DOHH2 (cell line): ENCODE data around the gene IQSEC1.
A peak's percentile ranks its signal among the peaks of the same experiment; 100 is the strongest.

Source experiments
- H3F3A ChIP-seq: fragments of 200-600 bp; sonication (generic), shearing (Covaris generic); 2 replicates; pipeline ENCODE4 v1.6.0; 2016; ENCODE audit warnings: antibody characterized with exemption, mild to moderate bottlenecking; ENCODE audit not compliant: control insufficient read depth, insufficient read depth
- H3K27ac ChIP-seq: fragments of 200-600 bp; sonication (generic); 2 replicates; pipeline ENCODE4 v1.5.1; 2014; ENCODE audit warnings: low read depth, mild to moderate bottlenecking, low read length, moderate library complexity
- H3K27me3 ChIP-seq: fragments of 200-600 bp; sonication (generic); 2 replicates; pipeline ENCODE4 v1.6.1; 2014; ENCODE audit warnings: mild to moderate bottlenecking, low read length, mixed read lengths; ENCODE audit not compliant: control insufficient read depth
- H3K36me3 ChIP-seq: fragments of 200-600 bp; sonication (generic); 2 replicates; pipeline ENCODE4 v1.6.1; 2014; ENCODE audit warnings: mild to moderate bottlenecking, low read length, moderate library complexity, mixed read lengths; ENCODE audit not compliant: control insufficient read depth
- H3K4me1 ChIP-seq: fragments of 200-600 bp; sonication (generic); 2 replicates; pipeline ENCODE4 v1.6.1; 2014; ENCODE audit warnings: mild to moderate bottlenecking, low read length, mixed read lengths; ENCODE audit not compliant: control insufficient read depth
- H3K4me2 ChIP-seq: fragments of 200-600 bp; sonication (generic); 2 replicates; pipeline ENCODE4 v1.6.0; 2014; ENCODE audit warnings: mild to moderate bottlenecking, low read length, moderate library complexity
- H3K4me3 ChIP-seq: fragments of 200-600 bp; sonication (generic); 2 replicates; pipeline ENCODE4 v1.5.1; 2014; ENCODE audit warnings: mild to moderate bottlenecking, low read length, mixed read lengths
- H3K79me2 ChIP-seq: fragments of 200-600 bp; sonication (generic); 2 replicates; pipeline ENCODE4 v1.6.1; 2014; ENCODE audit warnings: mild to moderate bottlenecking, low read length, mixed read lengths; ENCODE audit not compliant: control insufficient read depth
- H3K9me2 ChIP-seq: fragments of 200-600 bp; sonication (generic); replicated peaks from 2 replicates; pipeline ENCODE4 v1.6.1; 2014; ENCODE audit warnings: mild to moderate bottlenecking, low read length, mixed read lengths; ENCODE audit not compliant: control insufficient read depth
- H3K9me3 ChIP-seq: fragments of 200-600 bp; sonication (generic); 2 replicates; pipeline ENCODE4 v1.6.1; 2014; ENCODE audit warnings: antibody characterized with exemption, low read length, mixed read lengths; ENCODE audit not compliant: control insufficient read depth, insufficient read depth
- H4K20me1 ChIP-seq: fragments of 200-600 bp; sonication (generic); 2 replicates; pipeline ENCODE4 v1.6.0; 2014; ENCODE audit warnings: low read depth, mild to moderate bottlenecking, antibody characterized with exemption, low read length, moderate library complexity; ENCODE audit not compliant: control insufficient read depth, insufficient read depth
- EZH2phosphoT487 ChIP-seq: fragments of 200-600 bp; sonication (generic); IDR thresholded peaks from 2 replicates; pipeline ENCODE4 v1.6.1; 2017; ENCODE audit warnings: borderline replicate concordance, mild to moderate bottlenecking, antibody characterized with exemption, low read length, moderate library complexity, mixed read lengths
- TF ChIP-seq, protein P1 (sequence below): fragments of 200-600 bp; sonication (generic); IDR thresholded peaks from one replicate; pipeline ENCODE4 v1.5.1; 2014; ENCODE audit warnings: antibody characterized with exemption, mild to moderate bottlenecking, low read depth, low read length; ENCODE audit not compliant: poor library complexity, severe bottlenecking

Gene IQSEC1

GRCh38 chr3:13016721-13017255 lies 56.4 kb downstream of the IQSEC1 start:
- Histone ChIP-seq H3F3A (peaks cover 25% of the 10 kb centered on the region), H3K9me2 (no peaks in the 10 kb centered on the region), H3K4me1 (peaks cover 73% of the 10 kb centered on the region), H3K27me3 (peaks cover 15% of the 10 kb centered on the region), H3K36me3 (no peaks in the 10 kb centered on the region; the same call in none of the 2 replicates), H3K4me3 (peak overlapping the region; percentile 72), H3K27ac (peak overlapping the region; percentile 89), H4K20me1 (no peaks in the 10 kb centered on the region), H3K9me3 (no peaks in the 10 kb centered on the region), H3K79me2 (no peaks in the 10 kb centered on the region), H3K4me2 (peak overlapping the region; percentile 96)
- TF ChIP-seq EZH2phosphoT487: no peak
- TF ChIP-seq, protein P1, sequence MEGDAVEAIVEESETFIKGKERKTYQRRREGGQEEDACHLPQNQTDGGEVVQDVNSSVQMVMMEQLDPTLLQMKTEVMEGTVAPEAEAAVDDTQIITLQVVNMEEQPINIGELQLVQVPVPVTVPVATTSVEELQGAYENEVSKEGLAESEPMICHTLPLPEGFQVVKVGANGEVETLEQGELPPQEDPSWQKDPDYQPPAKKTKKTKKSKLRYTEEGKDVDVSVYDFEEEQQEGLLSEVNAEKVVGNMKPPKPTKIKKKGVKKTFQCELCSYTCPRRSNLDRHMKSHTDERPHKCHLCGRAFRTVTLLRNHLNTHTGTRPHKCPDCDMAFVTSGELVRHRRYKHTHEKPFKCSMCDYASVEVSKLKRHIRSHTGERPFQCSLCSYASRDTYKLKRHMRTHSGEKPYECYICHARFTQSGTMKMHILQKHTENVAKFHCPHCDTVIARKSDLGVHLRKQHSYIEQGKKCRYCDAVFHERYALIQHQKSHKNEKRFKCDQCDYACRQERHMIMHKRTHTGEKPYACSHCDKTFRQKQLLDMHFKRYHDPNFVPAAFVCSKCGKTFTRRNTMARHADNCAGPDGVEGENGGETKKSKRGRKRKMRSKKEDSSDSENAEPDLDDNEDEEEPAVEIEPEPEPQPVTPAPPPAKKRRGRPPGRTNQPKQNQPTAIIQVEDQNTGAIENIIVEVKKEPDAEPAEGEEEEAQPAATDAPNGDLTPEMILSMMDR: no peak

DNA sequence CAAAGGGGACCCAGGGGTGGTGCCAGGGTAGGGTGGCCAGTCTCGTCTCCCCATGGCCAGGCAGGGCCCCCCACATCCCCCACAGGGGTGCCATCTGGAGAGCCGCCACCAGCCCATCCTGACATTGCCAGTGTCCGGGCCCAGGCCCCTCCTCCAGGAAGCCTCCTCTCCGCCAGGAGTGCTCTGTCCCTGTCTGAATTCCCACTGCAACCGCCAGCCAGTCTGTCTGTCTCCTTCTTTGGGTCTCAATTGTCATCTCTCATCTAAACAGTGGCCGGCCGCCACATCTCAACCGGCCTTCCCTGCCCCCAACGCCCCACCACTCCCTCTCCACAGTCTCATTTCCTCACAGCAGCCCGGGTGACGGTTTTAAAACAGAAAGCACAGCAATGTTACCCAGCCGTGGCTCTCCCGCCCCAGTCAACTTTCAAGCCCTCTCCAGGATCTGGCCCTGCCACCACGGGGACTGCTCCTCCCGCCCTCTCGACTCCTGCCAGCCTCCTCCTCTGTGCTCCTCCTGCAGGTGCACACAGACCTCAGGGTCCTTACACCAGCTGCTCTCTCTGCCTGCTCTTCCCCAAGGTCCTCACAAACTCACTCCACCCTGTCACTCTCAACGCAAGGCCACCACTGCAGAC lies 57.0 kb downstream of the IQSEC1 start:
- peak overlapping the region; percentile 96 for H3K4me2 ChIP-seq
- no peaks in the 10 kb centered on the region for H3K9me2 ChIP-seq
- H3K27ac ChIP-seq: peak overlapping the region; percentile 89
- H3K36me3 ChIP-seq: no peaks in the 10 kb centered on the region; the same call in none of the 2 replicates
- no peaks in the 10 kb centered on the region for H4K20me1 ChIP-seq
- H3K4me3 ChIP-seq: peak overlapping the region; percentile 72
- H3K79me2 ChIP-seq: no peaks in the 10 kb centered on the region
- peaks cover 29% of the 10 kb centered on the region for H3F3A ChIP-seq
- H3K27me3 ChIP-seq: peaks cover 9% of the 10 kb centered on the region
- TF ChIP-seq, protein P1: no peak
- no peak for TF ChIP-seq EZH2phosphoT487
- H3K9me3 ChIP-seq: no peaks in the 10 kb centered on the region
- peaks cover 73% of the 10 kb centered on the region for H3K4me1 ChIP-seq

DNA sequence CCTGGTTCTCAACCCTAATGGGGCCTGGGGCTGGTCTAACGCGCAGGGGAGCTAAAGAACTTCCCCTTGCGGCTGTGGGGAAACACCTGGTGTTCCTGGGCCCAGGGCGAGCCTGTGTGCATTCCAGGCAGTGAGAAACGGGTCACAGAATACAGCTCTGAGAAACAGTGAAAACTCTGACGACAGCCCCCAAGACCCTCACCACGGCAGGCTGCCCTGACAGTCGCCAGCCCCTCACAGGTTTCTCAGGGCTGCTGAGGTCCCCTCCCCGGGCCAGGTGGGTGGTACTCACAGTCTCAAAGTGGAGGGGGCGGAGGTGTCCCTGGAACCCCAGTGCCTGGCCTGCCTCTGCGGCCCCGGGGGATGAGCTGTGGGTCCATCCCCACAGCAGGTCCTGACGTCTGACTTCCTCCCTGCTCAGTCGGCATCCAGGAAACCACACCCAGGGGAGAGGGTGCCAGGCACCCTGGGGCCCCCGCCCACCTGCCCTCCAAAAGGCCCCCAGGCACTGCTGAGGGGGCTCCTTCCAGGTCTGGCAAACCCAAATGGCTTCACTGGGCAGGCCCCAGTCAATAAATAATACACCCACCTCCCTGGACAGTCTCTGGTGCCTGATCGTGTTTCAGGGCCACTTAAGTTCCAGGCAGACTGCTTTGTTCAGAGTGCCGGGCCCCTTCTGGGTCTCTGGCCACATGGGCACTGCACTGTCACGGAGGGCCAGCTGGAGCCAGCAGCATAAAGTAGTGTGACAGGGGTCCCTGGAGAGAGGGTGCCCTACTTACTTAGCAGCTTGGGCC lies 57.7 kb downstream of the IQSEC1 start:
- Histone ChIP-seq H3K4me1 (peaks cover 73% of the 10 kb centered on the region), H3K36me3 (no peaks in the 10 kb centered on the region; the same call in none of the 2 replicates), H3K9me2 (no peaks in the 10 kb centered on the region), H3K4me2 (peak overlapping the region; percentile 96), H3K4me3 (peak overlapping the region; percentile 72), H3K9me3 (no peaks in the 10 kb centered on the region), H3K79me2 (no peaks in the 10 kb centered on the region), H3F3A (peaks cover 34% of the 10 kb centered on the region), H4K20me1 (no peaks in the 10 kb centered on the region), H3K27ac (peak overlapping the region; percentile 89), H3K27me3 (peaks cover 3% of the 10 kb centered on the region; the same call in 1 of the 2 replicates)
- TF ChIP-seq EZH2phosphoT487: no peak
